Gastroesophageal sphincter (tissue), 4 donors: ENCODE measurements around the gene PUDP. TPM values are rescaled to one million over a fixed set of nuclear protein-coding genes. Genes with fewer than 3 reads are reported as not detected.

Experiments used
- ATAC-seq: fragments of 150-250 bp; one replicate; pipeline ENCODE4 v1.9.1; 2016; ENCODE audit warnings: mild to moderate bottlenecking, moderate library complexity
- H3K27ac ChIP-seq, 4 donors: fragments of 200-600 bp; sonication (generic) in 3 of 4; 1 replicate in 3 of 4; 2 replicates in 1 of 4; pipeline ENCODE4 v1.5.1; 2016 to 2019
- H3K27me3 ChIP-seq: fragments of 200-600 bp; sonication (generic); one replicate; pipeline ENCODE4 v1.5.1; 2019
- H3K36me3 ChIP-seq, 2 donors: fragments of 200-600 bp; sonication (generic); one replicate each; pipeline ENCODE4 v1.5.1; 2019; ENCODE audit warnings: control low read depth in 1 of 2
- H3K4me1 ChIP-seq, 3 donors: fragments of 200-600 bp; sonication (generic); 1 replicate in 2 of 3; 2 replicates in 1 of 3; pipeline ENCODE4 v1.5.1; 2016 to 2019; ENCODE audit warnings: control low read depth in 2 of 3
- H3K4me3 ChIP-seq, 2 donors: fragments of 200-600 bp; sonication (generic); one replicate each; pipeline ENCODE4 v1.5.1; 2019; ENCODE audit warnings: mild to moderate bottlenecking in 1 of 2, moderate library complexity in 1 of 2
- H3K9me3 ChIP-seq, 3 donors: fragments of 200-600 bp; sonication (generic); one replicate each; pipeline ENCODE4 v1.5.1; 2017 to 2019; ENCODE audit warnings: control low read depth in 2 of 3
- EP300 ChIP-seq: sonication (generic); formaldehyde crosslinking; IDR thresholded peaks from one replicate; pipeline ENCODE4 v1.6.1; 2017; ENCODE audit warnings: antibody characterized with exemption, mild to moderate bottlenecking
- POLR2A ChIP-seq, 2 donors: fragments of 450-650 bp; IDR thresholded peaks; one replicate each; pipeline ENCODE4 v1.6.1; 2017; ENCODE audit warnings: antibody characterized with exemption in 2 of 2, mild to moderate bottlenecking in 2 of 2, moderate library complexity in 1 of 2
- POLR2AphosphoS5 ChIP-seq: sonication (generic); formaldehyde crosslinking; IDR thresholded peaks from one replicate; pipeline ENCODE4 v1.6.1; 2017; ENCODE audit warnings: antibody characterized with exemption
- WGBS, 2 donors: methylation state at CpG; one replicate each; pipeline ENCODE4 v1.1.5; 2018; ENCODE audit warnings: low coverage in 1 of 2; 5-methylcytosine and 5-hydroxymethylcytosine counted together
- total RNA-seq, 4 donors: library from RNA; depleted of rRNA; stranded (reverse); fragments of >200 nt; gene quantifications; one replicate each; pipeline ENCODE4 v1.1.0, GENCODE V29; 2016
- TF ChIP-seq, protein P1 (sequence below), 4 experiments: fragments of 200-600 bp in 2 of 4; fragments of 450-650 bp in 2 of 4; sonication (generic) in 1 of 4; IDR thresholded peaks; one replicate each; pipeline ENCODE4 v1.5.1; 2017 to 2019; ENCODE audit warnings: antibody characterized with exemption in 4 of 4, mild to moderate bottlenecking in 2 of 4, moderate library complexity in 2 of 4

PUDP gene
- total RNA-seq, 4 donors from 2014 or later = 4.8 to 10.5 (median 8.1) TPM

DNA sequence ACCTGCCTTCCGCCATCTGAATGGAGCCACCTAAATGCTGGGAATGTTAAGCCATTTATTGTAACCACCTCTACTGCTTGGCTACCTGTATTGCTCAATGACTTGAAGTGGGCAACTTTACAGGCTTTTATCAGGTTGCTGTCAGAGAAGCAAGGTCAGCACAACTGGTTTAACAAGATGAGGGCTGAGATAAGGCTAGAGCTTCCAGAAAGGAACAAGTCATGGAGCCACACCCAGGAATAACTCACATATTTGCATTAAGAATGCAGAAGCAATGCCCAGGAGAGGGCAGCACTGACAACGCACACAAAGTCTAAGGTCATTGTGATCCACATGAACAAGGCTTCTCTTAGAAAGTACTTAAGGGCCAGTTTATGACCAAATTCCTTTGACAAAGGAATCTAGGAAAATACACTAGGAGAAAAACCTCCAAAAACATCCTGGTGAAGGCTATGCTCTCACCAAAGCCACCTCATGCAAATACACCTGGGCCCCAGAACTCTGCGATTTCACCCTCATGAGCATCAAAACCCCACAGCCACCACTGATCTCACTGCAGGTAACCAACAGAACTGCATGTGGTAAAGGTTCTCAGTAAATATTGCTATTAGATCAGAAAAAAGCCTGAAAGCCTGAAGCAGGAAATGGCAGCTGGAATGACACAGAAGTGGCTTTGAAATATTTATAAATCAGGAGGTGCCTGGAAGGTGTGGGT, 15.5 kb downstream of the PUDP start:
- H3K4me3 ChIP-seq = no peak overlapping the region
- H3K36me3 ChIP-seq = no peaks in the 10 kb centered on the region
- 67 to 95% methylated on average over 1 to 3 of the region's 3 CpGs for WGBS, 2 donors
- no peaks in the 10 kb centered on the region for H3K9me3 ChIP-seq
- ATAC-seq = no peak
- H3K4me1 ChIP-seq = no peaks in the 10 kb centered on the region
- H3K27ac ChIP-seq = peak overlapping the region in 3 of 4 donors; percentile 14 to 32 (median 19)
- no peak for TF ChIP-seq POLR2A (IDR thresholded peaks at IDR 0.05)
- no peaks in the 10 kb centered on the region for H3K27me3 ChIP-seq

DNA sequence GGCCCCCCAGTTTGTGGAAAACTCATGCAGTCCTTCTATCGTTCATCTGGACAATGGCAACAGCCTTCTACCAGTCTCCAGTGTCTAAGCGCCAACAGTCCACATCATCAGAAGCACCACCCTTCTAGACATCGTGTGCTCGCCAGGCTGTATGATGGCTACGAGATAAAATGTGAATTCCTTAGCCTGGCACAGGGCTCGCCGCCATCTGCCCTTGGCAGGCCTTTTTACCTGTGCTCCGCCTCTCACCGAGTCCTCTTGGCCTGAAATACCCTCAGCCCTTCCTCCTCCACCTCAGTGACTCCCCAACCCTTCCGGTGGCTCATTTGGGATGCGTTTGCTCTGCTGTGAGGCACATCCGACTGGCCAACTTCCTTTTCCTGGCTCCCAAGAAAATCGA, 16.3 kb downstream of the PUDP start:
- H3K9me3 ChIP-seq = no peaks in the 10 kb centered on the region
- H3K27ac ChIP-seq = no peak overlapping the region
- no peaks in the 10 kb centered on the region for H3K4me1 ChIP-seq
- 86 to 100% methylated on average over 1 to 7 of the region's 13 CpGs for WGBS, 2 donors
- H3K27me3 ChIP-seq = no peaks in the 10 kb centered on the region
- no peaks in the 10 kb centered on the region for H3K36me3 ChIP-seq
- TF ChIP-seq EP300 = no peak
- TF ChIP-seq, protein P1, sequence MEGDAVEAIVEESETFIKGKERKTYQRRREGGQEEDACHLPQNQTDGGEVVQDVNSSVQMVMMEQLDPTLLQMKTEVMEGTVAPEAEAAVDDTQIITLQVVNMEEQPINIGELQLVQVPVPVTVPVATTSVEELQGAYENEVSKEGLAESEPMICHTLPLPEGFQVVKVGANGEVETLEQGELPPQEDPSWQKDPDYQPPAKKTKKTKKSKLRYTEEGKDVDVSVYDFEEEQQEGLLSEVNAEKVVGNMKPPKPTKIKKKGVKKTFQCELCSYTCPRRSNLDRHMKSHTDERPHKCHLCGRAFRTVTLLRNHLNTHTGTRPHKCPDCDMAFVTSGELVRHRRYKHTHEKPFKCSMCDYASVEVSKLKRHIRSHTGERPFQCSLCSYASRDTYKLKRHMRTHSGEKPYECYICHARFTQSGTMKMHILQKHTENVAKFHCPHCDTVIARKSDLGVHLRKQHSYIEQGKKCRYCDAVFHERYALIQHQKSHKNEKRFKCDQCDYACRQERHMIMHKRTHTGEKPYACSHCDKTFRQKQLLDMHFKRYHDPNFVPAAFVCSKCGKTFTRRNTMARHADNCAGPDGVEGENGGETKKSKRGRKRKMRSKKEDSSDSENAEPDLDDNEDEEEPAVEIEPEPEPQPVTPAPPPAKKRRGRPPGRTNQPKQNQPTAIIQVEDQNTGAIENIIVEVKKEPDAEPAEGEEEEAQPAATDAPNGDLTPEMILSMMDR (IDR thresholded peaks at IDR 0.05) = no peak
- TF ChIP-seq POLR2A (IDR thresholded peaks at IDR 0.05) = no peak
- no peak for TF ChIP-seq POLR2AphosphoS5
- H3K4me3 ChIP-seq = no peak overlapping the region
- ATAC-seq = no peak

DNA sequence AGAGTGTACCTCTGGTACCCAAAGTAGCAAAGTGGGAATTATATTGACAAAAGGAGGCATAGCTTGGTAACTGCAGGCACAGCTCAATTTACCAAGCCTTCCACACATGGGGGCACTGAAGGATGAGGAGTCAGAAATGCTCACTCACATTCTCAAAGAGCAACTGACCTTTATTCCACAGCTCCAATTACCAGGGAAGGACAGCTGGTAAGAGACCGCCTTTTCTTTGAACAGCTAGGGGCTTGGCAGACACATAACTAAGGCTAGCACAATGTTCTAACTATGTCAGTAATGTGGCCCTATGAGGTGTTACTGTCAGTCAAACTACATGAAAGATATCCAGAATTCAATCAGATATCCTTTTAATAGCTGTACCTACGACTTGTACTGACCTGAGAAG, 20.9 kb downstream of the PUDP start:
- 80 to 100% methylated on average over 1 of the region's 2 CpGs for WGBS, 2 donors
- H3K4me1 ChIP-seq = no peaks in the 10 kb centered on the region
- no peak overlapping the region for H3K4me3 ChIP-seq
- H3K9me3 ChIP-seq = no peaks in the 10 kb centered on the region
- TF ChIP-seq, protein P1 (IDR thresholded peaks at IDR 0.05) = no peak
- no peak for TF ChIP-seq POLR2A (IDR thresholded peaks at IDR 0.05)
- no peak for TF ChIP-seq EP300
- no peak for TF ChIP-seq POLR2AphosphoS5
- no peaks in the 10 kb centered on the region for H3K36me3 ChIP-seq
- H3K27ac ChIP-seq = no peak overlapping the region
- H3K27me3 ChIP-seq = no peaks in the 10 kb centered on the region
- no peak for ATAC-seq

DNA sequence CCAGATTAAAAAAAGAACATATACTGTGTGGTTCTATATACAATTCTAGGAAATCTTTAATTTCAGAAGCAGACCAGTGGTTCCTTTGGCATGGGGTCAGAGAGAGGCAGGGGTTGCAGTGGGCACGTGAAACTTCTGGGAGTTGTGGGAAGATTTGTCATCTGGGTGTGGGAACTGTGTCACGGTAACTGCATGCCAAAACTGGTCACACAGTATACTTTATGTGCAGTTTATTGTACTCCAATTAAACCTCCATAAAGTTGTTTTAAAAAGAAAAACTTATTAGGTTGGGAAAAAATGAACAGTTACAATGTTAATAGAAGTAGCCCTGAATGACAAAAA, 27.1 kb downstream of the PUDP start:
- H3K4me3 ChIP-seq = no peak overlapping the region
- WGBS, 2 donors = 29 to 36% methylated on average over 1 to 2 of the region's 2 CpGs
- no peak for ATAC-seq
- H3K9me3 ChIP-seq = no peaks in the 10 kb centered on the region
- no peak overlapping the region for H3K27ac ChIP-seq
- H3K27me3 ChIP-seq = no peaks in the 10 kb centered on the region
- H3K4me1 ChIP-seq = peaks cover 0 to 20% (median 0%) of the 10 kb centered on the region in 3 donors
- no peaks in the 10 kb centered on the region for H3K36me3 ChIP-seq
- TF ChIP-seq EP300 (no peak), POLR2AphosphoS5 (no peak), POLR2A (IDR thresholded peaks at IDR 0.05) (no peak)
- TF ChIP-seq, protein P1 (IDR thresholded peaks at IDR 0.05) = no peak

DNA sequence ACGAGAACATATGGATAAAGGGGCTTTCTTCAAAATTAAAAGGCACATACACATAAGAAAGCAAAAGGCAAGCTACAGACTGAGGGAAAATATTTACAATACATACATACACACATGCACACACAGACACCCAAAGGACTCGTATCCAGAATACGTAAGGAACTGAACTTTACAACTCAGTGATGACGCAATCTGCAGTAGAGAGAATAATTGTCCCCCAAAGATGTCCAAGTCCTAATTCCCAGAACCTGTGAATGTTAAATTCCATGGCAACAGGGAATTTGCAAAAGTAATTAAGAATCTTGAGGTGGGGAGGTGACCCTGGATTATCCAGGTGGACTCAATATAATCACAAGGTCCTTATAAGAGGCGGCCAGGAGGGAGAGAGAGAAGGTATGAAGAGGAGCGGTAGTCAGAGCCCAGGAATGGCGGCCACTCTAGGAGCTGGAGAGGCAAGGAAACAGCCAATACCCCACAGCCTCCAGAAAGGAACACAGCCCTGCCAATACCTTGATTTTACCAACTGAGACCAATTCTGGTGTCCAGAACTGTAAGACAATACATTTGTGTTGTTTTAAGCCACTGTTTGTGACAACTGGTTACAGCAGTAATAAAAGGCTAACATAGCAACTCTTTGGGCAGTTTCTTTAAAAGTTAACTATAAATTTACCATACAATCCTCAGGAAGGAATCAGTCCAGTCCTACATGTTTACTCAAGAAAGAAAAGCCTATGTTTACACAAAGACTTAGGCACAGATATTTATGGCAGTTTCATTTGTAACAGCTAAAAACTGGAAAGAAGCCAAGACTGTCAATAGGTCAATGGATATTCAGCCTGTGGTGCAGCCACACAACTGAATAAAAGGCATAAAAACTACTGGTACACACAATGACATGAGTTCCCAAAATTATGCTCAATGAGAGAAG, 27.7 kb downstream of the PUDP start:
- WGBS, 2 donors = 88 to 100% methylated on average over 1 to 6 of the region's 7 CpGs
- H3K9me3 ChIP-seq = no peaks in the 10 kb centered on the region
- H3K27ac ChIP-seq = no peak overlapping the region
- no peaks in the 10 kb centered on the region for H3K27me3 ChIP-seq
- no peak for ATAC-seq
- peaks cover 0 to 26% (median 0%) of the 10 kb centered on the region in 3 donors for H3K4me1 ChIP-seq
- TF ChIP-seq POLR2A (IDR thresholded peaks at IDR 0.05) = no peak
- TF ChIP-seq, protein P1 (IDR thresholded peaks at IDR 0.05) = no peak
- TF ChIP-seq POLR2AphosphoS5 = no peak
- TF ChIP-seq EP300 = no peak
- no peak overlapping the region for H3K4me3 ChIP-seq
- no peaks in the 10 kb centered on the region for H3K36me3 ChIP-seq
